MCF 10A (cell line): Measurements from ENCODE around the gene CCNL2. TPM values are rescaled to one million over a fixed set of nuclear protein-coding genes. Genes with fewer than 3 reads are reported as not detected.

Experiments used
- BruUV-seq: library from RNA; stranded (reverse); fragments of 400-500 nt; replicated peaks from 2 replicates; lab custom pipeline; 2021; lab: Mats Ljungman, UMichigan
- CTCF ChIA-PET: fragments of 300-600 bp; sonication (Branson Sonifier 250); formaldehyde crosslinking; extraction: SDS; loops from one replicate; lab custom pipeline; 2021; ENCODE audit warnings: antibody characterized with exemption, inconsistent platforms; lab: Yijun Ruan, JAX
- POLR2A ChIA-PET: fragments of 300-600, 350-650 bp; sonication (Branson Sonifier 250); formaldehyde crosslinking; extraction: SDS; loops from one replicate; lab custom pipeline; 2020; ENCODE audit warnings: antibody characterized with exemption, inconsistent platforms; lab: Yijun Ruan, JAX
- DNase-seq: peaks from one replicate; pipeline ENCODE4 v3.0.0-alpha.2; 2018; ENCODE audit not compliant: unreplicated experiment
- H3K27ac Mint-ChIP-seq: one replicate; pipeline ENCODE4 v1.8.0; 2022; ENCODE audit warnings: mild to moderate bottlenecking, low read depth, mixed read lengths; ENCODE audit not compliant: unreplicated experiment
- H3K27me3 Mint-ChIP-seq: one replicate; pipeline ENCODE4 v1.8.0; 2022; ENCODE audit warnings: mixed read lengths; ENCODE audit not compliant: insufficient read depth, unreplicated experiment
- H3K36me3 Mint-ChIP-seq: one replicate; pipeline ENCODE4 v1.8.0; 2022; ENCODE audit warnings: mild to moderate bottlenecking, moderate library complexity, mixed read lengths; ENCODE audit not compliant: insufficient read depth, unreplicated experiment
- H3K4me1 Mint-ChIP-seq: one replicate; pipeline ENCODE4 v1.8.0; 2022; ENCODE audit warnings: mixed read lengths; ENCODE audit not compliant: insufficient read depth, unreplicated experiment
- H3K4me3 Mint-ChIP-seq: one replicate; pipeline ENCODE4 v1.8.0; 2022; ENCODE audit warnings: mild to moderate bottlenecking, moderate library complexity, mixed read lengths; ENCODE audit not compliant: unreplicated experiment
- H3K9me3 Mint-ChIP-seq: one replicate; pipeline ENCODE4 v1.8.0; 2022; ENCODE audit warnings: mixed read lengths; ENCODE audit not compliant: unreplicated experiment
- CTCF ChIP-seq: fragments of 200-600 bp; IDR thresholded peaks from one replicate; pipeline ENCODE4 v1.8.0; 2022; ENCODE audit warnings: antibody characterized with exemption, mild to moderate bottlenecking; ENCODE audit not compliant: unreplicated experiment
- intact Hi-C: fragments of 100-400 bp; cut with micrococcal nuclease; formaldehyde crosslinking; loops from 2 replicates; pipeline ENCODE4 v1.14.1; 2022
- total RNA-seq: library from RNA; stranded (reverse); gene quantifications from 2 replicates; pipeline ENCODE4 v1.2.3, GENCODE V29; 2022

CCNL2 gene
- total RNA-seq, 1 experiment from 2014 or later, result 248 TPM

- no TSS peak for BruUV-seq
- H3K4me3 Mint-ChIP-seq, result no peak overlapping the region
- H3K27me3 Mint-ChIP-seq, result no peaks in the 10 kb centered on the region
- ChIA-PET POLR2A (interaction anchor here (0.8 kb wide), 1 partner anchor 24 kb away, joined by 3 read pairs; no protein-coding TSS in a partner anchor), CTCF (no interaction called here)
- peaks cover 5% of the 10 kb centered on the region for H3K36me3 Mint-ChIP-seq
- H3K27ac Mint-ChIP-seq, result no peak overlapping the region
- no peaks in the 10 kb centered on the region for H3K9me3 Mint-ChIP-seq
- DNase-seq, result no peak
- TF ChIP-seq CTCF, result no peak
- peaks cover 9% of the 10 kb centered on the region for H3K4me1 Mint-ChIP-seq
- intact Hi-C loops, result no loop called here
Measured at GRCh38 chr1:1356166-1356795, 42.9 kb downstream of the CCNL2 start.

GRCh38 chr1:1355416-1355815 is 43.7 kb downstream of the CCNL2 start:
- no peak for DNase-seq
- Mint-ChIP-seq H3K9me3 (no peaks in the 10 kb centered on the region), H3K4me1 (peaks cover under 1% of the 10 kb centered on the region), H3K4me3 (no peak overlapping the region), H3K27ac (no peak overlapping the region), H3K36me3 (peaks cover 5% of the 10 kb centered on the region), H3K27me3 (no peaks in the 10 kb centered on the region)
- BruUV-seq, result no TSS peak
- TF ChIP-seq CTCF, result no peak
- POLR2A ChIA-PET, result interaction anchor here (0.8 kb wide), 1 partner anchor 23 kb away, joined by 3 read pairs; no protein-coding TSS in a partner anchor
- intact Hi-C loops, result no loop called here
- CTCF ChIA-PET, result no interaction called here

GRCh38 chr1:1354271-1355247 is 44.6 kb downstream of the CCNL2 start:
- intact Hi-C loops, result no loop called here
- peaks cover 5% of the 10 kb centered on the region for H3K36me3 Mint-ChIP-seq
- TF ChIP-seq CTCF, result no peak
- BruUV-seq, result no TSS peak
- no peaks in the 10 kb centered on the region for H3K9me3 Mint-ChIP-seq
- no peaks in the 10 kb centered on the region for H3K27me3 Mint-ChIP-seq
- CTCF ChIA-PET, result interaction anchor here (1.5 kb wide), 1 partner anchor 17 kb away, joined by 9 read pairs; no protein-coding TSS in a partner anchor
- no peaks in the 10 kb centered on the region for H3K4me1 Mint-ChIP-seq
- H3K27ac Mint-ChIP-seq, result no peak overlapping the region
- POLR2A ChIA-PET, result no interaction called here
- H3K4me3 Mint-ChIP-seq, result no peak overlapping the region
- no peak for DNase-seq
